ENCODE measurements around the gene TTLL4. TPM values are rescaled to one million over a fixed set of nuclear protein-coding genes. Genes with fewer than 3 reads are reported as not detected.
A peak's percentile ranks its signal among the peaks of the same experiment; 100 is the strongest.
"Not testable (repeated sequence)": the region's sequence is repeated elsewhere in the genome, so short reads cannot be mapped to it uniquely, and the experiment has no call there.

The TTLL4 gene
- total RNA-seq, 1 donor from 2014 or later, result 93.4 TPM

GRCh38 chr2:218687400-218688060 lies 23.1 kb upstream of the TTLL4 start:
- peak; percentile 68 to 83 (median 69) for TF ChIP-seq CTCF (IDR thresholded peaks at IDR 0.05)
- H3K9me3 ChIP-seq; H3K4me1 ChIP-seq; H3K4me3 ChIP-seq; H3K27ac ChIP-seq; intact Hi-C loops (cut with DNase I); H3K27me3 ChIP-seq: not testable (repeated sequence)
- peak in 1 of 2 donors; percentile 73 for DNase-seq (ENCODE audit: low spot score in 2 of 2)
- peaks cover 9 to 20% of the 10 kb centered on the region in 2 donors for H3K36me3 ChIP-seq

GRCh38 chr2:218691234-218691633 lies 19.4 kb upstream of the TTLL4 start:
- Histone ChIP-seq H3K4me1 (peaks cover 0 to 8% of the 10 kb centered on the region in 2 donors), H3K36me3 (peaks cover 10 to 38% of the 10 kb centered on the region in 2 donors), H3K9me3 (no peaks in the 10 kb centered on the region), H3K27me3 (no peaks in the 10 kb centered on the region), H3K27ac (peak overlapping the region; percentile 45 to 78), H3K4me3 (no peak overlapping the region)
- TF ChIP-seq CTCF (IDR thresholded peaks at IDR 0.05), result no peak
- intact Hi-C loops (cut with DNase I), result no loop called here
- DNase-seq (ENCODE audit: low spot score in 2 of 2), result no peak

- no peak for DNase-seq (ENCODE audit: low spot score in 2 of 2)
- H3K4me1 ChIP-seq, result peaks cover 0 to 8% of the 10 kb centered on the region in 2 donors
- intact Hi-C loops (cut with DNase I), result no loop called here
- no peak for TF ChIP-seq CTCF (IDR thresholded peaks at IDR 0.05)
- H3K9me3 ChIP-seq, result no peaks in the 10 kb centered on the region
- no peak overlapping the region for H3K4me3 ChIP-seq
- H3K36me3 ChIP-seq, result peaks cover 27 to 66% of the 10 kb centered on the region in 2 donors
- no peak overlapping the region for H3K27ac ChIP-seq
- H3K27me3 ChIP-seq, result no peaks in the 10 kb centered on the region
Observed at GRCh38 chr2:218694405-218695145, 16.1 kb upstream of the TTLL4 start.

GRCh38 chr2:218698885-218699284 lies 11.8 kb upstream of the TTLL4 start:
- Histone ChIP-seq H3K9me3 (no peaks in the 10 kb centered on the region), H3K27ac (no peak overlapping the region), H3K4me1 (no peaks in the 10 kb centered on the region), H3K36me3 (peaks cover 21 to 47% of the 10 kb centered on the region in 2 donors), H3K27me3 (no peaks in the 10 kb centered on the region), H3K4me3 (no peak overlapping the region)
- no peak for DNase-seq (ENCODE audit: low spot score in 2 of 2)
- intact Hi-C loops (cut with DNase I), result no loop called here
- TF ChIP-seq CTCF (IDR thresholded peaks at IDR 0.05), result no peak

GRCh38 chr2:218701806-218702205 lies 8.8 kb upstream of the TTLL4 start:
- Histone ChIP-seq H3K27me3 (no peaks in the 10 kb centered on the region), H3K4me3 (no peak overlapping the region), H3K9me3 (no peaks in the 10 kb centered on the region), H3K36me3 (peaks cover 16 to 30% of the 10 kb centered on the region in 2 donors), H3K4me1 (no peaks in the 10 kb centered on the region), H3K27ac (no peak overlapping the region)
- no peak for TF ChIP-seq CTCF (IDR thresholded peaks at IDR 0.05)
- intact Hi-C loops (cut with DNase I), result no loop called here
- DNase-seq (ENCODE audit: low spot score in 2 of 2), result no peak

Data from ascending aorta (tissue), 2 donors.